GM13977 (cell line): ENCODE results near the gene PCBP4.

ENCODE experiments used
- DNase-seq: peaks from one replicate; pipeline ENCODE4 v3.0.0; 2012; ENCODE audit warnings: low spot score
- in situ Hi-C: fragments of 300-500 bp; cut with MboI; formaldehyde crosslinking; loops from one replicate; pipeline ENCODE4 v1.12.0; 2022; ENCODE audit warnings: low sequenced_read_pairs, low pct_unique_long_range_greater_than_20kb, mixed read lengths, inconsistent platforms; ENCODE audit not compliant: unreplicated experiment
- TF ChIP-seq, protein P1 (sequence below): IDR thresholded peaks from 2 replicates; pipeline ENCODE4 v1.5.1; 2012; ENCODE audit warnings: mild to moderate bottlenecking, control low read depth; ENCODE audit not compliant: insufficient read depth; ENCODE audit errors: extremely low read depth, missing control alignments

Gene PCBP4

DNA sequence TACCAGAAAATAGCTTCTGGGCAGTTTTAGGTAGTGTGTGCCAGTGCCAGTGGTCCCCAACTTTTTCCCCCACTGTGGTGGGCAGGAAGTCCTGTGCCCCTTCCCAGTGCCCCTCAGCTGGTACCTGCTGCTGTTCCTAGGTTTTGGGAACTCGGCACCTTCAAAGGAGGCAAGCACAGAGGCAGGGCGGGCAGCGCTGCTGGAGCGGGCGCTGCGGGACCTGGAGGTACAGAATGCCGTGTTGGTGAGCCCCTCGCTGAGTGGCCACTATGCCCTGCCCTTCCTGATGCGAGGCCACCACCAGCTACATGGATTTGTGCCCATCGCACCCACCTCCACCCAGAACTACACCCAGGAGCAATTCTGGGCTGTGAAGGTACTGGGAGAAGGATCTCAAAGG is 13.0 kb upstream of the PCBP4 start:
- DNase-seq, result no peak
- TF ChIP-seq, protein P1, sequence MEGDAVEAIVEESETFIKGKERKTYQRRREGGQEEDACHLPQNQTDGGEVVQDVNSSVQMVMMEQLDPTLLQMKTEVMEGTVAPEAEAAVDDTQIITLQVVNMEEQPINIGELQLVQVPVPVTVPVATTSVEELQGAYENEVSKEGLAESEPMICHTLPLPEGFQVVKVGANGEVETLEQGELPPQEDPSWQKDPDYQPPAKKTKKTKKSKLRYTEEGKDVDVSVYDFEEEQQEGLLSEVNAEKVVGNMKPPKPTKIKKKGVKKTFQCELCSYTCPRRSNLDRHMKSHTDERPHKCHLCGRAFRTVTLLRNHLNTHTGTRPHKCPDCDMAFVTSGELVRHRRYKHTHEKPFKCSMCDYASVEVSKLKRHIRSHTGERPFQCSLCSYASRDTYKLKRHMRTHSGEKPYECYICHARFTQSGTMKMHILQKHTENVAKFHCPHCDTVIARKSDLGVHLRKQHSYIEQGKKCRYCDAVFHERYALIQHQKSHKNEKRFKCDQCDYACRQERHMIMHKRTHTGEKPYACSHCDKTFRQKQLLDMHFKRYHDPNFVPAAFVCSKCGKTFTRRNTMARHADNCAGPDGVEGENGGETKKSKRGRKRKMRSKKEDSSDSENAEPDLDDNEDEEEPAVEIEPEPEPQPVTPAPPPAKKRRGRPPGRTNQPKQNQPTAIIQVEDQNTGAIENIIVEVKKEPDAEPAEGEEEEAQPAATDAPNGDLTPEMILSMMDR, result no peak
- in situ Hi-C loops, result no loop called here

DNA sequence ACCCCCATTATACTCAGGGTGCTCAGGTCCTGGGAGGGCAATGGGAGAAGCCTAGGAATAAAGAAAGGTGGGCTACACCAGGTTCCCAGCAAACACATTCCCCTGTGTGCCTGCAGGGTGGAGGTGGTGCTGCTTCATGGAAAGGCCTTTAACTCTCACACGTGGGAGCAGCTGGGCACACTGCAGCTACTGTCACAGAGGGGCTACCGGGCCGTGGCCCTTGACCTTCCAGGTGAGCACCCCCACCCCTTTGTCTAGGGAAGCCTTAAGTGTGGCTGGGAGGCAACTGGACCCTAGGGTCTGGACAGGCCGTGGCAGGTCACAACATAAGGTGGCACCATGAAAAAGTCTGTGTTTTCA is 10.9 kb upstream of the PCBP4 start:
- no peak for DNase-seq
- TF ChIP-seq, protein P1, result no peak
- in situ Hi-C loops, result no loop called here

DNA sequence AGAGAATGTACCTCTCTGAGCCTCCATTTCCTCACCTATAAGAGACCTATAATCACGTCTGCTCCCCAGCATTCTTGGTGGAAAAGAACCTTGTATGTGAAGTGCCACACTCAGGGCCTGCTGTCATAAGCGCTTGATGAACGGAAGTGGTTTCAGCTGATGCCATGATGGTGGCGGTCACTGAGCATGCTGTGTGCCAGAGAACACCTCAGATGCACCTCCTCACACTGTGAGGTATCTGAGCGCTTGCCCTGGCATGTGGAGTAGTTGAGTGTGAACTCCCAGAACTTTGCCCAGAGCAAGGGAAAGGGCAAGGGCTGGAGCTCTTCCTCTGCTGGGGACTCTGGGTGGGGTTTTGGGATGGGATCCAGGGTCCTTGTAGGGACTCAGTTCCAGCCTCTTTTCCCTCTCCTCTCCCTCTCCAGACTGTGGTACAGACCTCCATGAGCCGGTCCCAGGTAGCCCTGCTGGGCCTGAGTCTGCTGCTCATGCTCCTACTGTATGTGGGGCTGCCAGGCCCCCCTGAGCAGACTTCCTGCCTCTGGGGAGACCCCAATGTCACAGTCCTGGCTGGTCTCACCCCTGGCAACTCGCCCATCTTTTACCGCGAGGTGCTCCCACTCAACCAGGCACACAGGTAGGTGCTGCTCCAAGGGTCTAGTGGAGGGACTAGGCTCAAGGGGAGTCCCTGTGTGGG is 10.3 kb upstream of the PCBP4 start:
- in situ Hi-C loops, result no loop called here
- TF ChIP-seq, protein P1, result no peak
- DNase-seq, result no peak

DNA sequence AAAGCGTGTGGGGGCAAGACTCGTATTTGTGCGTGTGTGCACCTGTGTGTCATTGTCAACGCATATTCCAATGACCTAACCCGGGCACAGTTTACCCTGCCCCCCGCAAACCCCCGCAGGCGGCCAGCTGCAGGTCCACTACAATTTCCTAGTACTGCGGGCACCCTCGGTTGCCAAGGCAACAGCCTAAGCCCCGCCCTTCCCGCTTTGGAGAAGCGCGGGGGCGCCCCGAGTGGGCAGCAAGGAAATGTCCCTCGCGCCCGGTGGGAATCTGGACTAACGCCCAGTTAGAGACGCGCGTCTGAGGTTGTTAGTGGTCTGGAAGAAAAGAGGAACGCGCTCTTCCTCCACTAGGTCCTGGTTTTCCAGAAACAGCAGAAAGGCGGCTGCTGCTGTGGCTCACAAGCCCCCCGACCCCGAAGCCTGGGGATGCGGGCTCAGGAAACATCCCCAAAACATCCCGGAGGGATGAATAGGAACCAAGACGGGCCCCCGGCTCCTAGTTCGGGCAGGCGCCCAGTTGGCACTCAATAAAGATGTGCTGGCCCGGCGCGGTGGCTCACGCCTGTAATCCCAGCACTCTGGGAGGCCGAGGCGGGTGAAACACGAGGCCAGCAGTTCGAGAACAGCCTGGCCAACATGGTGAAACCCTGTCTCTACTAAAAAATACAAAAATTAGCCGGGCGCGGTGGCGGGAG is 8.7 kb upstream of the PCBP4 start:
- TF ChIP-seq, protein P1, result peak; percentile 25
- DNase-seq, result no peak
- in situ Hi-C loops, result no loop called here

DNA sequence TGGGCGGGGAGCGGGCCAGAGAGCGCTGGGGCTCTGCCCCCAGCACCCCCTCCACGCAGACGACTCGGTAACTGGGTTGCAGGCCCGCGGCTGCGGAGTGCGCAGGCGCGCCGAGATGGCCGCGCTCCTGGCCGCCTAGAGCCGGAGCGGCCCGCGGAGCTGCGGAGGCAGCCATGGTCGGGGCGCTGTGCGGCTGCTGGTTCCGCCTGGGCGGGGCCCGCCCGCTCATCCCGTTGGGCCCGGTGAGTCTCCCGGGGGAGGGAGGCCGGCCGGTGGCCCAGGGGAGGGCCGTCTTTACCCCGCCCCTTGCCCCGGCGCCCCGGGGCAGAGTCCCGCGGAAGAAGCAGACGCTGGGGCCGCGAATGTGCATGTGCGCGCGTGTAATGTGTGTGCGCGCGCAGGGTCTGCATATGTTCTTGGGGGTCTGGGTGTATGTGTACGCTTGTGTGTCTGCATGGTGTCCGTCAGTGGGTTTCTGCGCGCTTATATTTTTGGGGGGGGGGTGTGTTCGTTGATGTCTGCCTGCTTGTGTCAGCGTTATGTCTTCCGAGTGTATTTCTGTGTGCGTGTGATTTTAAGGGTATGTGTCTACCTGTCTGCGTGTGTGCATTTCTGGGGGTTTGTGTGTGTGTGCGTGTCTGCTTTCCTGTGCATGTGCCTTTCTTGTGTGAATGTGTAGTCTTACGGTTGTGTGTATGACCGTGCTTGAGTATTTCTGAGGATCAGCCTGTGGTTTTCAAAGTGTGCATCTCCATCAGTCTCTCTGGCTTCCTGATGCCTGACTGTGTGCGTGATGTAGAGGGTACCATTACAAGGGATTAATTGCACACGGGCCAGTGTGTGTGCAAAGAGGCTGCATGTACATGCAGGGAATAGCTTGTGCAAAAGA is 8.0 kb upstream of the PCBP4 start, which contains the start of gene ABHD14A:
Gene ABHD14A (plus strand): TSS at position 102 of the 889 bp plus-strand sequence. CDS start 72 bp downstream, at position 174.
- DNase-seq, result peak; percentile 94
- in situ Hi-C loops, result no loop called here
- TF ChIP-seq, protein P1, result peak; percentile 3

DNA sequence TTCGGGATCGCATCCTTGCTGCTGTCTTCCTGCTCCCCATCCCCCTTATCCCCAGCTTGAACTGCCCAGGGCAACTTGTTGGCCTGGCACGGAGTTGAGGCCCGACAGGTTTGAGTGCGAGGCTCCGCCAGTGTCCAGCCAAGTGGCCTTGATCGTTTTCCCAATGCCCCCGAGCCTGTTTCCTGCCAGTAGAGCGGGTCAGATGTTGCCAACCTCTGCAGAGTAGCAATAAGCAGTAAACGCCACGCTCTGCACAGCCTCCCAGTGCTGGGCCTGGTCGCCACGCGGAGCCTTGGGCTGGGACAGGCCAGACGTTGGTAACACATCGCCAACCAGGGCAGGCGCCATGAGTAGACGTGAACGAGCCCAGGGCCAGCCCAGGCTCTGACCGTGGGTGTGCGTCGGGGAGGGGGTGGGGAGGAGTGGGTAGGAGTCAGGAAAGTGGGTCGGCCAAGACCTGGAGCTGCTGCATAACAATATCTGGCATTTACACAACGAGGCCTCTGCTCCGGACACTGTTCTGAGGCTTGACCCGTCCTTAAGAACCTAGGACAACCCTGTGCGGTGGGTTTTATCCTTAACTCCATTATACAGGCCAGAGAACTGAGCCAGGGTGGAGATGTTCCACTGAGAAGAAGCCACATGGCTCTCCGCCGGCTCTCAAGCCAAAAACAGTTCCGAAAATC is 7.2 kb upstream of the PCBP4 start:
- no peak for DNase-seq
- in situ Hi-C loops, result no loop called here

More for the DNA sequence above, 7.2 kb upstream of the PCBP4 start:
- TF ChIP-seq, protein P1, result peak; percentile 6
